ENCODE results near the gene EHHADH. TPM values are rescaled to one million over a fixed set of nuclear protein-coding genes. Genes with fewer than 3 reads are reported as not detected.
A peak's percentile ranks its signal among the peaks of the same experiment; 100 is the strongest.

Gene EHHADH
- total and polyA plus RNA-seq, 2 experiments from 2014 or later, result 2.5 to 6.0 TPM

DNA sequence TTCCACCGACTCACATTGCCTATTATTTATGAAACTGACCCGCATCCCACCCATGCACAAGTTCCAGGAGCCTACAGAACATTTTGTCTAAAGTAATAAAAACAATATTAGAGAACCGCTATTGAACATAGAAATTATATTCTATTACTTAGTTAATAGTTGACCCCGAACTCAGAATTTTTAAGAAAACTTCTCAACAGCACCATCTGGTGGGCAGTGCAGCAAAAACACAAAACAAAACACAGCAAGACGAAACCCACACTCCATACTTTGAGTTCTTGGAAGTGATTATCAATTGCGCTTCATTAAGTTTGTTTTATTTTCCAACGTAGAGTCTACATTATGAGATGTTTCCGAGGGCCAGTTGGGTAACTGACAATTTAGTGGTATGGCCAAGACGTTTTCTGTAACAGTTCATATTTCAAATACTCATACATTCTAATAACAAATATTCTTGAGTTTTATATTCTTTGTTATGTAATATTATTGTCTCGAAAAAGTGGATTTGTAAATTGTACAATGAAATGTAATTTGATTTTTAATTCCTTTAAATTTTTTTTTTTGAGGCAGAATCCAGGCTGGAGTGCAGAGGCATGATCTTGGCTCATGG lies 77.0 kb downstream of the EHHADH start:
- H3K79me2 ChIP-seq (replicated peaks; ENCODE audit: insufficient read depth), result no peaks in the 10 kb centered on the region
- peaks cover 2% of the 10 kb centered on the region for H3K27me3 Mint-ChIP-seq (ENCODE audit: insufficient read depth, low read depth, poor library complexity)
- no peak overlapping the region for H3K27ac Mint-ChIP-seq
- H3K36me3 Mint-ChIP-seq (ENCODE audit: low read depth), result no peaks in the 10 kb centered on the region
- H3K36me3 ChIP-seq (ENCODE audit: insufficient read depth), result no peaks in the 10 kb centered on the region
- peak; percentile 68 for DNase-seq (ENCODE audit: low spot score)
- no peaks in the 10 kb centered on the region for H4K20me1 ChIP-seq (replicated peaks; ENCODE audit: insufficient read depth)
- no peak overlapping the region for H3K4me2 ChIP-seq
- no peak overlapping the region for H3K4me3 Mint-ChIP-seq
- no peaks in the 10 kb centered on the region for H3K27me3 ChIP-seq (ENCODE audit: insufficient read depth)
- H2AFZ ChIP-seq, result no peak overlapping the region
- no peak; the same call in 2 of the 3 replicates for ATAC-seq
- peaks cover 22% of the 10 kb centered on the region for H3K4me1 Mint-ChIP-seq
- H3K4me3 ChIP-seq, result no peak overlapping the region
- no peaks in the 10 kb centered on the region for H3F3A ChIP-seq (replicated peaks; ENCODE audit: low read depth)
- H3K9me3 Mint-ChIP-seq, result no peaks in the 10 kb centered on the region
- no peak overlapping the region for H3K27ac ChIP-seq (ENCODE audit: low read depth)
- H3K9me2 ChIP-seq (ENCODE audit: insufficient read depth), result no peaks in the 10 kb centered on the region
- TF ChIP-seq CTCF (conservative IDR thresholded peaks at IDR 0.05; ENCODE audit: low read depth in 2 of 2) (peak; percentile 76 to 90), ETS1 (IDR thresholded peaks at IDR 0.05) (no peak), NANOG (IDR thresholded peaks at IDR 0.05; ENCODE audit: borderline replicate concordance) (no peak)
- H3K4me1 ChIP-seq (ENCODE audit: insufficient read depth), result peaks cover 11% of the 10 kb centered on the region

GRCh38 chr3:185175370-185175987 lies 78.4 kb downstream of the EHHADH start:
- no peaks in the 10 kb centered on the region for H3K36me3 Mint-ChIP-seq (ENCODE audit: low read depth)
- H3K79me2 ChIP-seq (replicated peaks; ENCODE audit: insufficient read depth), result no peaks in the 10 kb centered on the region
- peak overlapping the region; percentile 30 for H3K4me3 ChIP-seq
- H3K4me2 ChIP-seq, result peak overlapping the region; percentile 68
- H3K4me1 ChIP-seq (ENCODE audit: insufficient read depth), result peaks cover 11% of the 10 kb centered on the region
- H3K27me3 ChIP-seq (ENCODE audit: insufficient read depth), result no peaks in the 10 kb centered on the region
- peaks cover 22% of the 10 kb centered on the region for H3K4me1 Mint-ChIP-seq
- H3K4me3 Mint-ChIP-seq, result peak overlapping the region; percentile 53
- no peaks in the 10 kb centered on the region for H3F3A ChIP-seq (replicated peaks; ENCODE audit: low read depth)
- H3K27ac ChIP-seq (ENCODE audit: low read depth), result no peak overlapping the region
- no peaks in the 10 kb centered on the region for H3K9me2 ChIP-seq (ENCODE audit: insufficient read depth)
- no peaks in the 10 kb centered on the region for H3K9me3 Mint-ChIP-seq
- peaks cover 2% of the 10 kb centered on the region for H3K27me3 Mint-ChIP-seq (ENCODE audit: insufficient read depth, low read depth, poor library complexity)
- no peaks in the 10 kb centered on the region for H3K36me3 ChIP-seq (ENCODE audit: insufficient read depth)
- peak overlapping the region; percentile 96 for H2AFZ ChIP-seq
- H3K27ac Mint-ChIP-seq, result peak overlapping the region; percentile 89
- no peaks in the 10 kb centered on the region for H4K20me1 ChIP-seq (replicated peaks; ENCODE audit: insufficient read depth)
- ATAC-seq (peak; percentile 86), DNase-seq (ENCODE audit: low spot score) (peak; percentile 67)
- no peak for TF ChIP-seq CTCF (conservative IDR thresholded peaks at IDR 0.05; ENCODE audit: low read depth in 2 of 2)
- TF ChIP-seq NANOG (IDR thresholded peaks at IDR 0.05; ENCODE audit: borderline replicate concordance), result no peak
- TF ChIP-seq ETS1 (IDR thresholded peaks at IDR 0.05), result no peak
- TF ChIP-seq, protein P1, sequence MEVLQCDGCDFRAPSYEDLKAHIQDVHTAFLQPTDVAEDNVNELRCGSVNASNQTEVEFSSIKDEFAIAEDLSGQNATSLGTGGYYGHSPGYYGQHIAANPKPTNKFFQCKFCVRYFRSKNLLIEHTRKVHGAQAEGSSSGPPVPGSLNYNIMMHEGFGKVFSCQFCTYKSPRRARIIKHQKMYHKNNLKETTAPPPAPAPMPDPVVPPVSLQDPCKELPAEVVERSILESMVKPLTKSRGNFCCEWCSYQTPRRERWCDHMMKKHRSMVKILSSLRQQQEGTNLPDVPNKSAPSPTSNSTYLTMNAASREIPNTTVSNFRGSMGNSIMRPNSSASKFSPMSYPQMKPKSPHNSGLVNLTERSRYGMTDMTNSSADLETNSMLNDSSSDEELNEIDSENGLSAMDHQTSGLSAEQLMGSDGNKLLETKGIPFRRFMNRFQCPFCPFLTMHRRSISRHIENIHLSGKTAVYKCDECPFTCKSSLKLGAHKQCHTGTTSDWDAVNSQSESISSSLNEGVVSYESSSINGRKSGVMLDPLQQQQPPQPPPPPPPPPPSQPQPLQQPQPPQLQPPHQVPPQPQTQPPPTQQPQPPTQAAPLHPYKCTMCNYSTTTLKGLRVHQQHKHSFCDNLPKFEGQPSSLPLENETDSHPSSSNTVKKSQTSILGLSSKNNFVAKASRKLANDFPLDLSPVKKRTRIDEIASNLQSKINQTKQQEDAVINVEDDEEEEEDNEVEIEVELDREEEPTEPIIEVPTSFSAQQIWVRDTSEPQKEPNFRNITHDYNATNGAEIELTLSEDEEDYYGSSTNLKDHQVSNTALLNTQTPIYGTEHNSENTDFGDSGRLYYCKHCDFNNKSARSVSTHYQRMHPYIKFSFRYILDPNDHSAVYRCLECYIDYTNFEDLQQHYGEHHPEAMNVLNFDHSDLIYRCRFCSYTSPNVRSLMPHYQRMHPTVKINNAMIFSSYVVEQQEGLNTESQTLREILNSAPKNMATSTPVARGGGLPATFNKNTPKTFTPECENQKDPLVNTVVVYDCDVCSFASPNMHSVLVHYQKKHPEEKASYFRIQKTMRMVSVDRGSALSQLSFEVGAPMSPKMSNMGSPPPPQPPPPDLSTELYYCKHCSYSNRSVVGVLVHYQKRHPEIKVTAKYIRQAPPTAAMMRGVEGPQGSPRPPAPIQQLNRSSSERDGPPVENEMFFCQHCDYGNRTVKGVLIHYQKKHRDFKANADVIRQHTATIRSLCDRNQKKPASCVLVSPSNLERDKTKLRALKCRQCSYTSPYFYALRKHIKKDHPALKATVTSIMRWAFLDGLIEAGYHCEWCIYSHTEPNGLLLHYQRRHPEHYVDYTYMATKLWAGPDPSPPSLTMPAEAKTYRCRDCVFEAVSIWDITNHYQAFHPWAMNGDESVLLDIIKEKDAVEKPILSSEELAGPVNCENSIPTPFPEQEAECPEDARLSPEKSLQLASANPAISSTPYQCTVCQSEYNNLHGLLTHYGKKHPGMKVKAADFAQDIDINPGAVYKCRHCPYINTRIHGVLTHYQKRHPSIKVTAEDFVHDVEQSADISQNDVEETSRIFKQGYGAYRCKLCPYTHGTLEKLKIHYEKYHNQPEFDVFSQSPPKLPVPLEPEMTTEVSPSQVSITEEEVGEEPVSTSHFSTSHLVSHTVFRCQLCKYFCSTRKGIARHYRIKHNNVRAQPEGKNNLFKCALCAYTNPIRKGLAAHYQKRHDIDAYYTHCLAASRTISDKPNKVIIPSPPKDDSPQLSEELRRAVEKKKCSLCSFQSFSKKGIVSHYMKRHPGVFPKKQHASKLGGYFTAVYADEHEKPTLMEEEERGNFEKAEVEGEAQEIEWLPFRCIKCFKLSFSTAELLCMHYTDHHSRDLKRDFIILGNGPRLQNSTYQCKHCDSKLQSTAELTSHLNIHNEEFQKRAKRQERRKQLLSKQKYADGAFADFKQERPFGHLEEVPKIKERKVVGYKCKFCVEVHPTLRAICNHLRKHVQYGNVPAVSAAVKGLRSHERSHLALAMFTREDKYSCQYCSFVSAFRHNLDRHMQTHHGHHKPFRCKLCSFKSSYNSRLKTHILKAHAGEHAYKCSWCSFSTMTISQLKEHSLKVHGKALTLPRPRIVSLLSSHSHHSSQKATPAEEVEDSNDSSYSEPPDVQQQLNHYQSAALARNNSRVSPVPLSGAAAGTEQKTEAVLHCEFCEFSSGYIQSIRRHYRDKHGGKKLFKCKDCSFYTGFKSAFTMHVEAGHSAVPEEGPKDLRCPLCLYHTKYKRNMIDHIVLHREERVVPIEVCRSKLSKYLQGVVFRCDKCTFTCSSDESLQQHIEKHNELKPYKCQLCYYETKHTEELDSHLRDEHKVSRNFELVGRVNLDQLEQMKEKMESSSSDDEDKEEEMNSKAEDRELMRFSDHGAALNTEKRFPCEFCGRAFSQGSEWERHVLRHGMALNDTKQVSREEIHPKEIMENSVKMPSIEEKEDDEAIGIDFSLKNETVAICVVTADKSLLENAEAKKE (CRISPR knock-in tag; IDR thresholded peaks at IDR 0.05), result no peak
- no peak for TF ChIP-seq JUNB (IDR thresholded peaks at IDR 0.05; ENCODE audit: unreplicated experiment)
- no peak for TF ChIP-seq EZH2 (IDR thresholded peaks at IDR 0.05; ENCODE audit: low read depth, unreplicated experiment)

All from GM23338 (cell line).